ENCODE measurements around the gene DRAM1.
A peak's percentile ranks its signal among the peaks of the same experiment; 100 is the strongest.

The DRAM1 gene

GRCh38 chr12:101923045-101923718, 45.8 kb downstream of the DRAM1 start:
- H3K27ac ChIP-seq (ENCODE audit: low read length): peak overlapping the region; percentile 57
- no peaks in the 10 kb centered on the region for H4K20me1 ChIP-seq (ENCODE audit: insufficient read depth, low read length)
- H3K36me3 ChIP-seq (replicated peaks; ENCODE audit: low read depth, low read length): peaks cover 48% of the 10 kb centered on the region
- H3K9me3 ChIP-seq (ENCODE audit: insufficient read depth, low read length): peaks cover 5% of the 10 kb centered on the region; the same call in 1 of the 2 replicates
- H3K4me1 ChIP-seq (ENCODE audit: low read length): peaks cover 71% of the 10 kb centered on the region
- H3K4me2 ChIP-seq (ENCODE audit: low read length): peak overlapping the region; percentile 12; the same call in 1 of the 2 replicates
- no peak overlapping the region for H2AFZ ChIP-seq (ENCODE audit: low read depth, low read length)
- TF ChIP-seq CTCF (IDR thresholded peaks at IDR 0.05; ENCODE audit: low read depth, low read length) (no peak), EZH2phosphoT487 (IDR thresholded peaks at IDR 0.05; ENCODE audit: low read depth) (no peak)
- no peak overlapping the region for H3K9ac ChIP-seq (ENCODE audit: low read length)
- H3K4me3 ChIP-seq (ENCODE audit: low read length): no peak overlapping the region
- peaks cover 12% of the 10 kb centered on the region for H3K79me2 ChIP-seq (ENCODE audit: low read length)
- no peaks in the 10 kb centered on the region for H3K27me3 ChIP-seq (ENCODE audit: low read depth, low read length)

- H3K9me3 ChIP-seq (ENCODE audit: insufficient read depth, low read length): peaks cover 5% of the 10 kb centered on the region; the same call in 1 of the 2 replicates
- TF ChIP-seq CTCF (IDR thresholded peaks at IDR 0.05; ENCODE audit: low read depth, low read length): no peak
- TF ChIP-seq EZH2phosphoT487 (IDR thresholded peaks at IDR 0.05; ENCODE audit: low read depth): no peak
- H3K4me3 ChIP-seq (ENCODE audit: low read length): no peak overlapping the region
- H2AFZ ChIP-seq (ENCODE audit: low read depth, low read length): no peak overlapping the region
- H3K27me3 ChIP-seq (ENCODE audit: low read depth, low read length): no peaks in the 10 kb centered on the region
- H3K27ac ChIP-seq (ENCODE audit: low read length): peak overlapping the region; percentile 16
- H4K20me1 ChIP-seq (ENCODE audit: insufficient read depth, low read length): no peaks in the 10 kb centered on the region
- no peak overlapping the region for H3K4me2 ChIP-seq (ENCODE audit: low read length)
- H3K36me3 ChIP-seq (replicated peaks; ENCODE audit: low read depth, low read length): peaks cover 45% of the 10 kb centered on the region
- peaks cover under 1% of the 10 kb centered on the region; the same call in 1 of the 2 replicates for H3K79me2 ChIP-seq (ENCODE audit: low read length)
- peaks cover 70% of the 10 kb centered on the region for H3K4me1 ChIP-seq (ENCODE audit: low read length)
- no peak overlapping the region for H3K9ac ChIP-seq (ENCODE audit: low read length)
These were observed 47.2 kb downstream of the DRAM1 start for GRCh38 chr12:101924618-101925017.

- peaks cover 3% of the 10 kb centered on the region for H3K79me2 ChIP-seq (ENCODE audit: low read length)
- H3K9ac ChIP-seq (ENCODE audit: low read length): no peak overlapping the region
- TF ChIP-seq EZH2phosphoT487 (IDR thresholded peaks at IDR 0.05; ENCODE audit: low read depth) (no peak), CTCF (IDR thresholded peaks at IDR 0.05; ENCODE audit: low read depth, low read length) (no peak)
- no peak overlapping the region for H3K4me2 ChIP-seq (ENCODE audit: low read length)
- no peaks in the 10 kb centered on the region for H4K20me1 ChIP-seq (ENCODE audit: insufficient read depth, low read length)
- H3K4me3 ChIP-seq (ENCODE audit: low read length): no peak overlapping the region
- H3K27me3 ChIP-seq (ENCODE audit: low read depth, low read length): no peaks in the 10 kb centered on the region
- H3K36me3 ChIP-seq (replicated peaks; ENCODE audit: low read depth, low read length): peaks cover 41% of the 10 kb centered on the region
- H3K27ac ChIP-seq (ENCODE audit: low read length): peak overlapping the region; percentile 16; the same call in 1 of the 2 replicates
- H3K9me3 ChIP-seq (ENCODE audit: insufficient read depth, low read length): peaks cover 5% of the 10 kb centered on the region; the same call in 1 of the 2 replicates
- peaks cover 73% of the 10 kb centered on the region for H3K4me1 ChIP-seq (ENCODE audit: low read length)
- no peak overlapping the region for H2AFZ ChIP-seq (ENCODE audit: low read depth, low read length)
These were observed 48.0 kb downstream of the DRAM1 start for GRCh38 chr12:101925361-101925760.

- Histone ChIP-seq H3K79me2 (ENCODE audit: low read length) (peaks cover 8% of the 10 kb centered on the region), H3K36me3 (replicated peaks; ENCODE audit: low read depth, low read length) (peaks cover 46% of the 10 kb centered on the region), H3K4me2 (ENCODE audit: low read length) (no peak overlapping the region), H4K20me1 (ENCODE audit: insufficient read depth, low read length) (no peaks in the 10 kb centered on the region), H3K27ac (ENCODE audit: low read length) (0 out of 2 replicates have a peak overlapping the region, but pooled peaks have one; percentile 5), H3K9ac (ENCODE audit: low read length) (no peak overlapping the region), H2AFZ (ENCODE audit: low read depth, low read length) (no peak overlapping the region), H3K4me1 (ENCODE audit: low read length) (peaks cover 77% of the 10 kb centered on the region), H3K4me3 (ENCODE audit: low read length) (no peak overlapping the region), H3K9me3 (ENCODE audit: insufficient read depth, low read length) (peaks cover 5% of the 10 kb centered on the region; the same call in 1 of the 2 replicates), H3K27me3 (ENCODE audit: low read depth, low read length) (no peaks in the 10 kb centered on the region)
- TF ChIP-seq CTCF (IDR thresholded peaks at IDR 0.05; ENCODE audit: low read depth, low read length): no peak
- TF ChIP-seq EZH2phosphoT487 (IDR thresholded peaks at IDR 0.05; ENCODE audit: low read depth): no peak
These were observed 48.6 kb downstream of the DRAM1 start for GRCh38 chr12:101925935-101926334.
